IMR-90 (cell line): ENCODE results near the gene NSF. TPM values are rescaled to one million over a fixed set of nuclear protein-coding genes. Genes with fewer than 3 reads are reported as not detected.

ENCODE experiments used
- ATAC-seq: fragments of 200-7000 bp; cut with Tn5 transposase; 2 replicates; pipeline ENCODE4 v1.9.1; 2020; ENCODE audit warnings: low read depth, mild to moderate bottlenecking, moderate library complexity
- BruUV-seq: library from RNA; stranded (reverse); fragments of 400-500 nt; replicated peaks from 2 replicates; lab custom pipeline; 2021; lab: Mats Ljungman, UMichigan
- CTCF ChIA-PET: fragments of 300-600 bp; formaldehyde crosslinking; extraction: SDS; loops from one replicate; lab custom pipeline; 2021; ENCODE audit warnings: antibody characterized with exemption; lab: Yijun Ruan, JAX
- POLR2A ChIA-PET: fragments of 300-600 bp; sonication (Branson Sonifier 250); formaldehyde crosslinking; loops from one replicate; lab custom pipeline; 2022; ENCODE audit warnings: antibody characterized with exemption; ENCODE audit not compliant: unreplicated experiment; lab: Charles Lee
- DNase-seq: peaks from one replicate; pipeline ENCODE4 v3.0.0; 2013
- H2AFZ ChIP-seq: replicated peaks from 2 replicates; pipeline ENCODE3; 2013; ENCODE audit warnings: low read length, mild to moderate bottlenecking; ENCODE audit not compliant: poor library complexity
- H2AK5ac ChIP-seq: 2 replicates; pipeline ENCODE4 v1.6.1; 2013; ENCODE audit warnings: low read depth, low read length, inconsistent platforms
- H2AK9ac ChIP-seq: replicated peaks from 2 replicates; pipeline ENCODE3; 2013; ENCODE audit warnings: mild to moderate bottlenecking, low read depth, low read length, moderate library complexity; ENCODE audit not compliant: poor library complexity
- H2BK120ac ChIP-seq: 2 replicates; pipeline ENCODE4 v1.6.1; 2013; ENCODE audit warnings: low read depth, low read length, inconsistent platforms
- H2BK15ac ChIP-seq: 3 replicates; pipeline ENCODE4 v1.6.1; 2013; ENCODE audit warnings: low read depth, low read length, inconsistent platforms
- H2BK20ac ChIP-seq: 2 replicates; pipeline ENCODE4 v1.6.1; 2013; ENCODE audit warnings: low read depth, mild to moderate bottlenecking, inconsistent platforms, low read length, moderate library complexity
- H2BK5ac ChIP-seq: 2 replicates; pipeline ENCODE4 v1.6.1; 2013; ENCODE audit warnings: mild to moderate bottlenecking, low read depth, low read length, inconsistent platforms; ENCODE audit not compliant: poor library complexity, severe bottlenecking
- H3K14ac ChIP-seq: replicated peaks from 2 replicates; pipeline ENCODE4 v1.6.1; 2013; ENCODE audit warnings: low read depth, low read length, inconsistent platforms
- H3K18ac ChIP-seq: 2 replicates; pipeline ENCODE4 v1.6.1; 2013; ENCODE audit warnings: low read depth, low read length, control low read depth
- H3K23ac ChIP-seq: 2 replicates; pipeline ENCODE4 v1.6.1; 2013; ENCODE audit warnings: low read depth, low read length, inconsistent platforms
- H3K27ac ChIP-seq: 2 replicates; pipeline ENCODE4 v1.5.1; 2013; ENCODE audit warnings: mild to moderate bottlenecking, control low read depth, low read length; ENCODE audit not compliant: insufficient read depth
- H3K27me3 ChIP-seq: 2 replicates; pipeline ENCODE4 v1.6.1; 2013; ENCODE audit warnings: low read length; ENCODE audit not compliant: control insufficient read depth, insufficient read depth
- H3K36me3 ChIP-seq: 2 replicates; pipeline ENCODE4 v1.6.1; 2013; ENCODE audit warnings: low read length, mixed read lengths; ENCODE audit not compliant: control insufficient read depth, insufficient read depth
- H3K4ac ChIP-seq: 2 replicates; pipeline ENCODE4 v1.6.1; 2013; ENCODE audit warnings: low read depth, low read length, inconsistent platforms
- H3K4me1 ChIP-seq: 2 replicates; pipeline ENCODE4 v1.6.1; 2013; ENCODE audit warnings: low read length, mixed read lengths; ENCODE audit not compliant: control insufficient read depth, insufficient read depth
- H3K4me2 ChIP-seq: 2 replicates; pipeline ENCODE4 v1.6.1; 2013; ENCODE audit warnings: low read depth, mild to moderate bottlenecking, control low read depth, low read length, moderate library complexity
- H3K4me3 ChIP-seq: 2 replicates; pipeline ENCODE4 v1.5.1; 2013; ENCODE audit warnings: low read depth, mild to moderate bottlenecking, control low read depth, low read length, moderate library complexity; ENCODE audit not compliant: insufficient read depth
- H3K56ac ChIP-seq: 2 replicates; pipeline ENCODE4 v1.6.1; 2013; ENCODE audit warnings: low read length, inconsistent platforms; ENCODE audit not compliant: insufficient read depth; ENCODE audit errors: extremely low read depth
- H3K79me1 ChIP-seq, 2 experiments: 2 replicates each; pipeline ENCODE4 v1.6.1; 2013; ENCODE audit warnings: low read length in 2 of 2, inconsistent platforms in 1 of 2, low read depth in 1 of 2
- H3K9ac ChIP-seq: 2 replicates; pipeline ENCODE4 v1.6.1; 2013; ENCODE audit warnings: low read depth, low read length, control low read depth
- H3K9me1 ChIP-seq: 2 replicates; pipeline ENCODE4 v1.6.1; 2013; ENCODE audit warnings: low read length, inconsistent platforms; ENCODE audit not compliant: insufficient read depth
- H3K9me3 ChIP-seq: 2 replicates; pipeline ENCODE4 v1.6.1; 2013; ENCODE audit warnings: low read length; ENCODE audit not compliant: control insufficient read depth, insufficient read depth
- H4K20me1 ChIP-seq: 2 replicates; pipeline ENCODE4 v1.6.1; 2013; ENCODE audit warnings: low read length, inconsistent platforms; ENCODE audit not compliant: insufficient read depth
- H4K5ac ChIP-seq: 2 replicates; pipeline ENCODE4 v1.6.1; 2013; ENCODE audit warnings: mild to moderate bottlenecking, low read depth, low read length, control low read depth
- H4K8ac ChIP-seq, 2 experiments: 2 replicates each; pipeline ENCODE4 v1.6.1; 2013; ENCODE audit warnings: low read depth in 2 of 2, low read length in 2 of 2, control low read depth in 1 of 2, inconsistent platforms in 1 of 2
- H4K91ac ChIP-seq: 2 replicates; pipeline ENCODE4 v1.6.1; 2013; ENCODE audit warnings: low read depth, low read length, inconsistent platforms; ENCODE audit not compliant: insufficient read depth
- BHLHE40 ChIP-seq: fragments of 150-350 bp; IDR thresholded peaks from 2 replicates; pipeline ENCODE4 v1.6.1; 2016; ENCODE audit warnings: mild to moderate bottlenecking, low read depth, low read length
- CEBPB ChIP-seq: IDR thresholded peaks from 2 replicates; pipeline ENCODE4 v1.6.1; 2012; ENCODE audit warnings: low read depth, low read length, improper control_type of control experiment
- CHD1 ChIP-seq: IDR thresholded peaks from 2 replicates; pipeline ENCODE4 v1.6.1; 2012; ENCODE audit warnings: low read depth, low read length, improper control_type of control experiment
- FOS ChIP-seq: fragments of 150-350 bp; IDR thresholded peaks from 2 replicates; pipeline ENCODE4 v1.6.1; 2016; ENCODE audit warnings: low read depth, low read length
- MXI1 ChIP-seq: IDR thresholded peaks from 2 replicates; pipeline ENCODE4 v1.6.1; 2012; ENCODE audit warnings: low read depth, mild to moderate bottlenecking, low read length, moderate library complexity, borderline replicate concordance
- POLR2A ChIP-seq: IDR thresholded peaks from 2 replicates; pipeline ENCODE4 v1.6.1; 2012; ENCODE audit warnings: mild to moderate bottlenecking, low read depth, low read length
- RAD21 ChIP-seq: IDR thresholded peaks from 2 replicates; pipeline ENCODE4 v1.6.1; 2012; ENCODE audit warnings: low read length, improper control_type of control experiment
- RCOR1 ChIP-seq: IDR thresholded peaks from 2 replicates; pipeline ENCODE4 v1.6.1; 2012; ENCODE audit warnings: mild to moderate bottlenecking, low read length, improper control_type of control experiment; ENCODE audit not compliant: insufficient replicate concordance
- RFX5 ChIP-seq: IDR thresholded peaks from 2 replicates; pipeline ENCODE4 v1.8.0; 2012; ENCODE audit warnings: low read depth, mild to moderate bottlenecking, low read length, moderate library complexity
- WGBS, 2 experiments: methylation state at CpG; one replicate each; pipeline versions ENCODE4 v1.1.5 to v1.1.7; 2013; ENCODE audit warnings: missing lambda C conversion rate in 2 of 2; ENCODE audit not compliant: insufficient read length in 1 of 2; ENCODE audit errors: extremely low coverage in 2 of 2; 5-methylcytosine and 5-hydroxymethylcytosine counted together
- dilution Hi-C: fragments of 300-500 bp; cut with HindIII; formaldehyde crosslinking; loops from one replicate; pipeline ENCODE4 v1.14.3; 2018; ENCODE audit warnings: low sequenced_read_pairs; ENCODE audit not compliant: unreplicated experiment
- in situ Hi-C: fragments of 300-500 bp; cut with MboI; formaldehyde crosslinking; loops from 3 replicates; pipeline ENCODE4 v1.14.3; 2019; ENCODE audit warnings: low sequenced_read_pairs, inconsistent platforms, mixed read lengths
- intact Hi-C: fragments of 100-400 bp; cut with micrococcal nuclease; formaldehyde crosslinking; loops from 2 replicates; pipeline ENCODE4 v1.10.0; 2022
- polyA plus RNA-seq, 3 experiments: library from polyadenylated mRNA; depleted of rRNA; stranded (reverse); fragments of >200 nt; gene quantifications; 2 replicates each; pipeline ENCODE4 v1.2.3, GENCODE V29; 2012; ENCODE audit warnings: low replicate concordance in 1 of 3
- total RNA-seq: library from RNA; depleted of rRNA; stranded (reverse); fragments of >200 nt; gene quantifications from 2 replicates; pipeline ENCODE4 v1.2.3, GENCODE V29; 2012
- TF ChIP-seq, protein P1 (sequence below): conservative IDR thresholded peaks from 2 replicates; pipeline ENCODE4 v1.5.1; 2012; ENCODE audit warnings: mild to moderate bottlenecking, low read depth, low read length, improper control_type of control experiment

Gene NSF
- total and polyA plus RNA-seq, 2 of the 4 experiments (the other 2 are of a cell fraction), result 38.9 to 110 TPM

DNA sequence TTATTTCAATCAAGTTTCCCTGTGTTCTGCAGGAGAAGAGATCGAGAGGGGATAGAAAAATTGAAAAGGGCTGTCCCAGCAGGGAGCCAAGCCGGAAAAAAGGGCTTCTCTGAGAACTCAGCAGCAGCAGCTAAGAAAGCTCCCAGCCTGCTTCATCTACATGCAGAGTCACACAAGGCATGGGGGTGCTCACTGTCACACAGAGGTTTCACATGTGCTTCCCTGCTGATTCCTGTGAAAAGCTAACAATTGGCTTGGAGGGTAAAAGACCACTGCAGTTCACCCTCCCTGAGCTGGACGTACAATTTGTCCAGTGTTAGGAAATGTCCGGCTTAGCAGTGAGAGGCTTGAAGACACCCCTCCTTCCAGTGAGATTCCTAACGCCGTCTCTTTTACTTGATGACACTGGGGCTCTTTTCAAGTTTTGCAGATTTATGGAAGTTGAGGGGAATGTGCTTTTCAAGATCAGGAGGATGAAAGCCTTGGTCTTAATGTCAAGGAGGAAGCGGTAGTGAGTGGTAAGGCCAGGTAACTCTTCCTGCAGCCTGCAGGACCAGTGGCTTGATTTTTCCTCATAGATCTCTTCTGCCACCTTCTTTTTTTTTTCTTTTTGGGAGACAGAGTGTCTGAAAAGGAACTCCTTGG lies 142.4 kb downstream of the NSF start (continued):
- TF ChIP-seq RFX5, result no peak
- TF ChIP-seq MXI1, result no peak

DNA sequence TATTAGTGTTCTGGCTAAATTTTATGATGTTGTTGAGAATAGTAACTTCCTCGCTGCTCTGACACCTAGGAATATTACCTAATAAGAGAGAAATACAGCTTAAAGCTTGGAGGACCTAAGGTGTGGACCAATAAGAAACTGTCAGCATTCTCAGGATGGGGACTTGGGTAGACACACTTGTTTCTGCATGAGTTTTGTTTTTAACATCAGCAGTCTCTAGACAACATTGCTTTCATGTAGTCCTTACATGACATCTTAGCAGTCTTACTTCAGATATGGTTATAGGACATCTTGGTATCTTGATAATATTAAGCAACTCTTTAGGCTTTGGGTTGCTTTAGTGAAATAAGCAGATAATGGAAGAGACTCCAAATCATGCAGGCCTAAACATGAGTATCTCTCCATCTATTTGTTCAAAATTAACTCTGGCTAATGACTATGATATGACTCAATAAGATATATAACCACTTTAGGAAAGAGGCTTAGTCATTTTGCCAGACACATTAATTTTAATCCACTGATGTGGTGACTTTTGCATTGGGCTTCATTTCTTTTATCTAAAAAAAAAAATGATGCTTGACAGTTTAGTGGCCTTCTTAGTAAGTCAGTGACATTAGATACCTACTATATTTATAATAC lies 143.5 kb downstream of the NSF start:
- Histone ChIP-seq H4K20me1 (no peaks in the 10 kb centered on the region), H3K18ac (no peak overlapping the region; the same call in 1 of the 2 replicates), H3K79me1 (no peaks in the 10 kb centered on the region; a peak in 1 of 4 replicates), H2AK9ac (no peak overlapping the region), H3K14ac (peak overlapping the region; percentile 57; the same call in 1 of the 2 replicates), H4K8ac (0 out of 4 replicates have a peak overlapping the region, but pooled peaks of 1 of the 2 experiments have one; percentile 13), H3K9me3 (no peaks in the 10 kb centered on the region), H2BK5ac (peak overlapping the region; percentile 86), H2BK15ac (0 out of 3 replicates have a peak overlapping the region, but pooled peaks have one; percentile 32), H2AK5ac (no peak overlapping the region), H3K23ac (no peak overlapping the region), H2AFZ (no peak overlapping the region), H2BK20ac (peak overlapping the region; percentile 46; the same call in 1 of the 2 replicates), H3K27me3 (no peaks in the 10 kb centered on the region), H4K91ac (no peak overlapping the region), H3K4ac (peak overlapping the region; percentile 32; the same call in 1 of the 2 replicates), H3K4me3 (no peak overlapping the region), H3K36me3 (peaks cover 5% of the 10 kb centered on the region), H3K9me1 (peaks cover 5% of the 10 kb centered on the region; the same call in 1 of the 2 replicates), H3K56ac (no peak overlapping the region), H4K5ac (no peak overlapping the region; the same call in 1 of the 2 replicates), H3K9ac (no peak overlapping the region), H2BK120ac (peak overlapping the region; percentile 73), H3K4me1 (peaks cover 2% of the 10 kb centered on the region; the same call in 1 of the 2 replicates), H3K4me2 (no peak overlapping the region; the same call in 1 of the 2 replicates), H3K27ac (no peak overlapping the region)
- BruUV-seq, result no TSS peak
- ChIA-PET POLR2A (no interaction called here), CTCF (no interaction called here)
- DNase-seq, result peak; percentile 69
- no CpG with 5 or more reads among the region's 1 CpG for WGBS, 2 experiments
- intact Hi-C loops, result no loop called here
- dilution Hi-C loops, result no loop called here
- peak; percentile 80 for ATAC-seq
- no peak for TF ChIP-seq POLR2A
- no peak for TF ChIP-seq BHLHE40
- no peak for TF ChIP-seq CHD1
- TF ChIP-seq CEBPB, result peak; percentile 67
- no peak for TF ChIP-seq RAD21
- no peak for TF ChIP-seq RFX5
- 0 out of 2 replicates have a peak, but pooled peaks have one; percentile 31 for TF ChIP-seq FOS
- no peak for TF ChIP-seq MXI1
- TF ChIP-seq, protein P1, sequence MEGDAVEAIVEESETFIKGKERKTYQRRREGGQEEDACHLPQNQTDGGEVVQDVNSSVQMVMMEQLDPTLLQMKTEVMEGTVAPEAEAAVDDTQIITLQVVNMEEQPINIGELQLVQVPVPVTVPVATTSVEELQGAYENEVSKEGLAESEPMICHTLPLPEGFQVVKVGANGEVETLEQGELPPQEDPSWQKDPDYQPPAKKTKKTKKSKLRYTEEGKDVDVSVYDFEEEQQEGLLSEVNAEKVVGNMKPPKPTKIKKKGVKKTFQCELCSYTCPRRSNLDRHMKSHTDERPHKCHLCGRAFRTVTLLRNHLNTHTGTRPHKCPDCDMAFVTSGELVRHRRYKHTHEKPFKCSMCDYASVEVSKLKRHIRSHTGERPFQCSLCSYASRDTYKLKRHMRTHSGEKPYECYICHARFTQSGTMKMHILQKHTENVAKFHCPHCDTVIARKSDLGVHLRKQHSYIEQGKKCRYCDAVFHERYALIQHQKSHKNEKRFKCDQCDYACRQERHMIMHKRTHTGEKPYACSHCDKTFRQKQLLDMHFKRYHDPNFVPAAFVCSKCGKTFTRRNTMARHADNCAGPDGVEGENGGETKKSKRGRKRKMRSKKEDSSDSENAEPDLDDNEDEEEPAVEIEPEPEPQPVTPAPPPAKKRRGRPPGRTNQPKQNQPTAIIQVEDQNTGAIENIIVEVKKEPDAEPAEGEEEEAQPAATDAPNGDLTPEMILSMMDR, result no peak
- TF ChIP-seq RCOR1, result no peak
- in situ Hi-C loops, result loop anchor here (25.0 kb wide), 1 partner anchor 1147 kb away; no protein-coding TSS in a partner anchor
